Cardiac muscle cell (in vitro differentiated cells and primary cell): Measurements from ENCODE around the gene RHOT2. TPM values are rescaled to one million over a fixed set of nuclear protein-coding genes. Genes with fewer than 3 reads are reported as not detected.

ENCODE experiments used
- DNase-seq, 2 donors: peaks; one replicate each; pipeline versions ENCODE4 v3.0.0 to v3.0.0-alpha.2; 2010 to 2017; ENCODE audit warnings: low read depth in 1 of 2, low spot score in 1 of 2
- H3K27ac ChIP-seq: fragments of 200-600 bp; sonication (generic); 2 replicates; pipeline ENCODE4 v1.5.1; 2016
- H3K27me3 ChIP-seq: fragments of 200-600 bp; sonication (generic); 2 replicates; pipeline ENCODE4 v1.6.0; 2016; ENCODE audit warnings: control low read depth
- H3K36me3 ChIP-seq: fragments of 200-600 bp; sonication (generic); 2 replicates; pipeline ENCODE4 v1.5.1; 2016; ENCODE audit warnings: control low read depth
- H3K4me1 ChIP-seq: fragments of 200-600 bp; sonication (generic); 2 replicates; pipeline ENCODE4 v1.8.1; 2017; ENCODE audit warnings: low read depth, mild to moderate bottlenecking, mixed run types
- H3K4me3 ChIP-seq: fragments of 200-600 bp; sonication (generic); 2 replicates; pipeline ENCODE4 v1.5.1; 2016; ENCODE audit warnings: mild to moderate bottlenecking
- H3K9me3 ChIP-seq: fragments of 200-600 bp; sonication (generic); 2 replicates; pipeline ENCODE4 v1.5.1; 2017; ENCODE audit warnings: low read depth, mild to moderate bottlenecking, control low read depth
- polyA plus RNA-seq: library from polyadenylated mRNA; unstranded; fragments of >200 nt; fragmentation: Nextera tagmentation; extraction: Ambion mirVana; gene quantifications from 2 replicates; pipeline ENCODE4 v1.2.1, GENCODE V29; 2016
- total RNA-seq: library from RNA; depleted of rRNA; stranded (reverse); fragments of >200 nt; gene quantifications from 2 replicates; pipeline ENCODE4 v1.2.3, GENCODE V29; 2016
- TF ChIP-seq, protein P1 (sequence below): IDR thresholded peaks from 2 replicates; pipeline ENCODE4 v1.5.1; 2012; ENCODE audit warnings: low read depth, mild to moderate bottlenecking, low read length

Gene RHOT2
- total and polyA plus RNA-seq, 2 experiments from 2014 or later, result 294 to 305 TPM

DNA sequence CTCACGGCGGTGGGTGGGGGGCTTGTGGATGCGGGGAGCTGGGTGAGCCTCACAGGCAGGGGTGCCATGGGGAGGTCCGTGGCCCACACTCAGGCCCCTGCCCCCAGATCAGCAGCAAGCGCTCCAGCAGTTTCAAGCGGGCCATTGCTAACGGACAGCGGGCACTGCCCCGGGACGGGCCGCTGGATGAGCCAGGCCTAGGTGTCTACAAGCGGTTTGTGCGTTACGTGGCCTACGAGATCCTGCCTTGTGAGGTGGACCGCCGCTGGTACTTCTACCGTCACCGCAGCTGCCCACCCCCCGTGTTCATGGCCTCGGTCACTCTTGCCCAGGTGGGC, 8.6 kb downstream of the RHOT2 start:
- no peaks in the 10 kb centered on the region for H3K9me3 ChIP-seq
- no peaks in the 10 kb centered on the region for H3K27me3 ChIP-seq
- H3K27ac ChIP-seq, result no peak overlapping the region
- H3K4me3 ChIP-seq, result no peak overlapping the region
- peaks cover 17% of the 10 kb centered on the region for H3K36me3 ChIP-seq
- no peak for DNase-seq
- TF ChIP-seq, protein P1, sequence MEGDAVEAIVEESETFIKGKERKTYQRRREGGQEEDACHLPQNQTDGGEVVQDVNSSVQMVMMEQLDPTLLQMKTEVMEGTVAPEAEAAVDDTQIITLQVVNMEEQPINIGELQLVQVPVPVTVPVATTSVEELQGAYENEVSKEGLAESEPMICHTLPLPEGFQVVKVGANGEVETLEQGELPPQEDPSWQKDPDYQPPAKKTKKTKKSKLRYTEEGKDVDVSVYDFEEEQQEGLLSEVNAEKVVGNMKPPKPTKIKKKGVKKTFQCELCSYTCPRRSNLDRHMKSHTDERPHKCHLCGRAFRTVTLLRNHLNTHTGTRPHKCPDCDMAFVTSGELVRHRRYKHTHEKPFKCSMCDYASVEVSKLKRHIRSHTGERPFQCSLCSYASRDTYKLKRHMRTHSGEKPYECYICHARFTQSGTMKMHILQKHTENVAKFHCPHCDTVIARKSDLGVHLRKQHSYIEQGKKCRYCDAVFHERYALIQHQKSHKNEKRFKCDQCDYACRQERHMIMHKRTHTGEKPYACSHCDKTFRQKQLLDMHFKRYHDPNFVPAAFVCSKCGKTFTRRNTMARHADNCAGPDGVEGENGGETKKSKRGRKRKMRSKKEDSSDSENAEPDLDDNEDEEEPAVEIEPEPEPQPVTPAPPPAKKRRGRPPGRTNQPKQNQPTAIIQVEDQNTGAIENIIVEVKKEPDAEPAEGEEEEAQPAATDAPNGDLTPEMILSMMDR, result no peak
- H3K4me1 ChIP-seq, result peaks cover 12% of the 10 kb centered on the region

DNA sequence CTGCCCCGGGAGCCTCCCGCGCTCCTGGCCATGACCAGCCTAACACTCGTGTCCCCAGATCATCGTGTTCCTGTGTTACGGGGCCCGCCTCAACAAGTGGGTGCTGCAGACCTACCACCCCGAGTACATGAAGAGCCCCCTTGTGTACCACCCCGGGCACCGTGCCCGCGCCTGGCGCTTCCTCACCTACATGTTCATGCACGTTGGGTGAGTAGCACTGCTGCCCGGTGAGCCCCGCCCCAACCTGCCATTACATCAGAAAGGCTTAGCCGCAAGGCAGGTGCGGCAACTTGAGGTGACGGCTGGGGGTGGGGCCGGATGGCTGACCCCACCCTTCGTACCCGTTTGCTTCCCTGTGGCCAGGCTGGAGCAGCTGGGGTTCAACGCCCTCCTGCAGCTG, 9.0 kb downstream of the RHOT2 start:
- TF ChIP-seq, protein P1, result no peak
- DNase-seq, result no peak
- Histone ChIP-seq H3K9me3 (no peaks in the 10 kb centered on the region), H3K27me3 (no peaks in the 10 kb centered on the region), H3K36me3 (peaks cover 20% of the 10 kb centered on the region), H3K4me3 (no peak overlapping the region), H3K4me1 (peaks cover 12% of the 10 kb centered on the region), H3K27ac (no peak overlapping the region)

DNA sequence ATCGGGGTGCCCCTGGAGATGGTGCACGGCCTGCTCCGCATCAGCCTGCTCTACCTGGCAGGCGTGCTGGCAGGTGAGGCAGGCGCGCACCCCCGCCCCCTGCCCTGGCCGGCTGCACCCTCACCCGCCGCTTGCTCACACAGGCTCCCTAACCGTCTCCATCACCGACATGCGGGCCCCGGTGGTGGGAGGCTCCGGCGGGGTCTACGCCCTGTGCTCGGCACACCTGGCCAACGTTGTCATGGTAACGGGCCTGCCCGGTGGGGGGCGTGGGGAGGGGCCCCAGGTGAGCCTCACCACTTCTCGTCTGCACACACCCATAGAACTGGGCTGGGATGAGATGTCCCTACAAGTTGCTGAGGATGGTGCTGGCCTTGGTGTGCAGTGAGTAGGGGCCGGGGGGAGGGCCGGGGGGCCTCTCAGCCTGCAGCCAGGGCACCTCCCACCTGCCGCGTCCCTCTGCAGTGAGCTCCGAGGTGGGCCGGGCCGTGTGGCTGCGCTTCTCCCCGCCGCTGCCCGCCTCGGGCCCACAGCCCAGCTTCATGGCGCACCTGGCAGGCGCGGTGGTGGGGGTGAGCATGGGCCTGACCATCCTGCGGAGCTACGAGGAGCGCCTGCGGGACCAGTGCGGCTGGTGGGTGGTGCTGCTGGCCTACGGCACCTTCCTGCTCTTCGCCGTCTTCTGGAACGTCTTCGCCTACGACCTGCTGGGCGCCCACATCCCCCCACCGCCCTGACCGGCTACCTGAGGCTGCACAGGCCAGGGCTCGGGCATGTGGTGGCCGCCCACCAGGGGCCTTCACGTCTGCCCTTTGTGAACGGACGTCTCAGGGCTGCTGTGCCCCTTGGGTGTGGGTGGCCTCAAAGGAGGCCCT, 9.6 kb downstream of the RHOT2 start:
- H3K4me3 ChIP-seq, result no peak overlapping the region
- DNase-seq, result no peak
- H3K36me3 ChIP-seq, result peaks cover 20% of the 10 kb centered on the region
- H3K27ac ChIP-seq, result no peak overlapping the region
- TF ChIP-seq, protein P1, result no peak
- H3K9me3 ChIP-seq, result no peaks in the 10 kb centered on the region
- no peaks in the 10 kb centered on the region for H3K27me3 ChIP-seq
- peaks cover 12% of the 10 kb centered on the region for H3K4me1 ChIP-seq

DNA sequence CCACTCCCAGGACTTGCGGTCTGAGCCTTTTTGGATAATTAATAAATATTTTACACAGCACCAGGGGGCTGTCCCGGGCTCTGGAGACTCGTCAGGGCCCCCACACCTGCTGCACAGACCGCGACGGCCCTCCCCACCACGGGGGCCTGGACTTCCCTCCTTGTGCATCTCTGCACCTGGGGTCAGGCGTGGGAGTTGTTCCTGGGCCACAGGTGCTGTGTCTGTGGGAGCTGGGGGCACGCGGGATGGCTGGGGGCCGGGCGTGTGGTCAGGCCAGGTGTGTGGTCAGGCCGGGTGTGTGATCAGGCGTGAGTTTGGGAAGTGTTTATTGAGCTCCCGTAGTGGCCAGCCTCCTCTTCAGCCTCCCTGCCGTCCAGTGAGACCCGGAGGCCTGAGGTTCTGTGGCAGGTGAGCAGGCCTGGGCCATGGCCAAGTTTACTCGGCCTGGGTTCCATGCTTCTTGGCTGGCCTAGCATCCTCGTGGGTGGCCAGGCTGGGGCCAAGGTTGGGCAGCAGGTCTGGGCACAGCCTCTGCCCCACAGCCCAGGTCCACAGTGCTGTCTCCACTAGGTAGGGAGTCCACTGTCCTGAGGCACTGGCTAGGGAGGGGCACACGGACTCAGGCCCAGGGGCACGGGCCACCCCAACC, 10.4 kb downstream of the RHOT2 start:
- DNase-seq, result no peak
- H3K9me3 ChIP-seq, result no peaks in the 10 kb centered on the region
- peaks cover 21% of the 10 kb centered on the region for H3K36me3 ChIP-seq
- H3K4me1 ChIP-seq, result peaks cover 12% of the 10 kb centered on the region
- TF ChIP-seq, protein P1, result no peak
- H3K4me3 ChIP-seq, result no peak overlapping the region
- peak overlapping the region; percentile 92 for H3K27ac ChIP-seq
- no peaks in the 10 kb centered on the region for H3K27me3 ChIP-seq

DNA sequence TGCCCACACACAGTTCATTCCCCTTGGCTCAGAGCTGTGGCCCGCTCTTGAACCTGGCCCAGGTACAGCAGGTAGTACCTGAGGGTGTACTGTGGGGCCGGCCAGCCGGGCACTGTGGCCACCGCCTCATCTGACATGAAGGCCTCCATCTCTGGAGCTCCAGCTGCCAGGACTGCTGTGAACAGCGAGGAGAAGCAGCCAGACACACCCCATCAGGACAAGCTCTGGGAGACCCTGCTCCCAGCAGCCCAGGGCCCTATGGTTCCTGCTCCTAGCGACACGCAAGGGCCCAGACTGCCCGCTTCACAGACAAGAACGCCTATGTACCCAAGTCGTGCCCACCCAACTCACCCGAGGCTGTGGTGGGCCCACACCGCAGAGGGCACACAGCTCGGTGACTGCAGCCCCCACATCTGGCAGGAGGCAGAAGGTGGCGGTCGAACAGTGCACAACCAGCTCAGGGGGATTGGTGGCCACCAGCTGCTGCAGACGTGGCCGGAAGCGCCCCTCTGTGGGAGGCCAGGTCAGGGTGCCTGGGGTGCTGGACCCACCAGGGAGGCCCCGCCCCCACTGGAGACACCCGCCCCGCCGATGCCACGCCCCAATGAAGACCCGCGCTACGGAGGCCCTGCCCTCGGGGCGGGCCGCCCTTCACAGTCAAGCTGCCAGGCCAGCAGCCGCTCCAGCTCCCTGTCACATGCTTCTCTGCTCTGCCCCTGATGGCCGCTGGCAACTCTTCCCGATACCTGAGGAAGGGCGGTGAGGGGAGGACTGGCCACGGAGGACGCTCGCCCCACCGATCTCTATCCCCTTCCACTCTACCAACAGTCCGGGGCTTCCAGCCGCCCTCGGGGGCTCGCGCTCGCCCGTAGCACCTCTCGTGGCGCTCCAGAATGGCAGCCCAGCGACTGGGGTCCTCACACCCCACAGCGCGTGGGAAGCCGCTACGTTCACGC, 11.2 kb downstream of the RHOT2 start:
- H3K9me3 ChIP-seq, result no peaks in the 10 kb centered on the region
- peaks cover 21% of the 10 kb centered on the region for H3K36me3 ChIP-seq
- peaks cover 12% of the 10 kb centered on the region for H3K4me1 ChIP-seq
- peak; percentile 66 to 88 for DNase-seq
- H3K4me3 ChIP-seq, result peak overlapping the region; percentile 44
- TF ChIP-seq, protein P1, result no peak
- H3K27ac ChIP-seq, result peak overlapping the region; percentile 92
- no peaks in the 10 kb centered on the region for H3K27me3 ChIP-seq
